Activated CD4-positive, alpha-beta T cell treated with anti-CD3 and anti-CD28 coated beads, Interleukin-2, amount 50 U/mL, for 4 hours (primary cell): Measurements from ENCODE around the gene RAPGEF5.

Experiments used
- DNase-seq, 2 experiments: peaks; one replicate each; pipeline ENCODE4 v3.0.0-alpha.2; 2020

RAPGEF5 gene, protein sequence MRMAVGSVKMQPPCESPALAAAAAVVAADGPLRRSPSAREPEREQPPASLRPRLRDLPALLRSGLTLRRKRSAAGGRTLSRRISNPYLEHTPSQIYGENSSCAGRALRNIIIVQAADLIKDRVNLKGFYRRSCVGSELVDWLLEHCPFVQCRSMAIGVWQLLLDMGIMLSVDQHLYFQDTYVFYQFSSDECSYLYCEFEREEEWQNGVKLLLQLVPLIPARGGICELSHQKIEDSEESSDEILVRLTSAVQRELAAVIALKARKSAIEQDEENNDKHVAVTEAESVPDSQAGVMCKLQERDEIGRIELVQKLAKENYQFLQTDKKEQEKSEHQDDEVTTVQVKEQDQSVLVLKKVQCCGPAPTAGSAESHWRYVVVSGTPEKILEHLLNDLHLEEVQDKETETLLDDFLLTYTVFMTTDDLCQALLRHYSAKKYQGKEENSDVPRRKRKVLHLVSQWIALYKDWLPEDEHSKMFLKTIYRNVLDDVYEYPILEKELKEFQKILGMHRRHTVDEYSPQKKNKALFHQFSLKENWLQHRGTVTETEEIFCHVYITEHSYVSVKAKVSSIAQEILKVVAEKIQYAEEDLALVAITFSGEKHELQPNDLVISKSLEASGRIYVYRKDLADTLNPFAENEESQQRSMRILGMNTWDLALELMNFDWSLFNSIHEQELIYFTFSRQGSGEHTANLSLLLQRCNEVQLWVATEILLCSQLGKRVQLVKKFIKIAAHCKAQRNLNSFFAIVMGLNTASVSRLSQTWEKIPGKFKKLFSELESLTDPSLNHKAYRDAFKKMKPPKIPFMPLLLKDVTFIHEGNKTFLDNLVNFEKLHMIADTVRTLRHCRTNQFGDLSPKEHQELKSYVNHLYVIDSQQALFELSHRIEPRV

DNA sequence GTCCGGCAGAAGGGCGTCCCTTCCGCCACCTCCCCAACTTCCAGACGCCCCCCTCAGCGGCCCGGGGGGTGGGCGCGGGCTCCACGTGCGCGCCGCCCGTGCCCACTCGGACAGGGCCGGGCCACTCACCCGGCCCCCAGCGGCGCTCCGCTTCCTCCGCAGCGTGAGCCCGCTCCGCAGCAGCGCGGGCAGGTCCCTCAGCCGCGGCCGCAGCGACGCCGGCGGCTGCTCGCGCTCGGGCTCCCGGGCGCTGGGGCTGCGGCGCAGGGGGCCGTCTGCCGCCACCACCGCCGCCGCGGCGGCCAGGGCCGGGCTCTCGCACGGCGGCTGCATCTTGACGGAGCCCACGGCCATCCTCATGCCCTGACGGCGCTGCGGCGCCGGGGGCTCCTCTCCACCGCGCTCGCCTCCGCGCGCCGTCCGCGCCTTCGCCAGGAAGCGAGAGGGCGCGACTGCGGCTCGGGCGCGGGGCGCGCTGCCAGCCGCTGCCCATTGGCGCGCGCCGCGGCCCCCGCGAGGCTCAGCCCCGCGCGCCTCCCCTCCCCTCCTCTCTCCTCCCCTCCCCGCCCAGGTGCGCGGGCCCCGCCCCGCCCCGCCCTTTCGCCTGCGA lies at the start of gene RAPGEF5:
TSS of gene RAPGEF5 (minus strand) at position 454 of the 610 bp plus-strand sequence. CDS start at position 360, 94 bp downstream.
- no peak for DNase-seq

DNA sequence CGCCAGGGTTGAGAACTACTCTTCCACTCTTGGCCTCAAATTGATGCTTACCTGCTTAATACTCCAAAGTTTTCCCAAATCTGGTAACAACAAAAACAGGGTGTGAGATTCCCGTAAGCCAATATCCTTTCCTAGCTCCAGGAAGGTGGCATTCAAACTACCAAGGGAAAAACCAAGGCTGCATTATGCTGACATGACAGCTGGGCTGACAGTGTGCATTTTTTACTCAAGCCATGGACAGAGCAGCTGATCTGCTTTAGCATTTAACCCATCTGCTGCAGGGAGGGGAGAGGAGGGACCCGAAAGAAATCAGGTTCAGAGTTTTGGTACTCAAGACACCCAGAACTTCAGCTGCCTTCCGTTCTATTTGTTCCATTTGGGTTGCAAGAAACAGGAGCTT lies 49.8 kb upstream of the RAPGEF5 start:
- DNase-seq: no peak

DNA sequence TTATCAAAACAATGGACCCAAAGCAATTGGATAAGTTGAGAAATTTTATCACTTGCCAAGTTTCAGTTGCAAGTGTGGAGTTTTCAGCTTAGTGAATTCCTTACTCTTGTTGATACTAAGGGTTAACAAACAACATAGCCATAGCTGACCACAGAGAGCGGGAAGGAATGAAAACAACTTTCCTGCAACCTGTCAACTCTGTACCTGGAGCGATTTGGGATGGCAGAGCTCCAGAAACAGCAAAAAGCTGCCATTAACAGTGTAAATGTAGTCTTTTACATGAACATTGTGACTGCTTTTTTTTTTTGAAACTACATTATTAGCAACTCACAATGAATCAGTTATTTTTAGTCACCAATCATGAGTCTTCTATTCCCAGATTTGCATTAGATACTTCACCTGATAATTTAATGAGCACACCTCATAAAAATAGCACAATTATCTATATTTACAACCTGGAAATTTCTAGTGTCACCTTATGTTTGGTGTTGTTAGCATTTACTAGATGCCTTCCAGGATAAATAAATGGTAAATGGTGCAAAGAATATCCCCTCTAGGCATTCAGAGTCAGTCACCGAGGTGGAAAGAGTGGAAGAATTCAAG lies 47.6 kb upstream of the RAPGEF5 start:
- no peak for DNase-seq

DNA sequence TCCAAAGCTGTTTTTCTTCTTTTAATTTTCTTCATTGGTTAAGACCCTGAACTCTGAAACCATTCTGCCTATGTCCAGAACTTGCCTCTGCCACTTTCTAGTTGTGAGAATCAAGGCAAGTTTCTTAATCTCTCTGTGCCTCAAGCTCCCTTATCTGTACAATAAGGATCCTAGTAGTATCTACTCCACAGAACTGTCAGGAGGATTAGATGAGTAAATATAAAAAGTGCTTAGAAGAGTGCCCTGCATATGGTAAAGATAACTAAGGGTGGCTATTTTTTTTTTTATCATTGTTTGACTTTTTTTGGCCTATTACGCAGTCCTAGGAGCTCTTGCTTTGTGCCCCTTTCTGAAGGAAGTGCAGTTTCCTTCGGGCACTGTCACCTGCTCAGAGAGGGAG lies 46.4 kb upstream of the RAPGEF5 start:
- DNase-seq: no peak

DNA sequence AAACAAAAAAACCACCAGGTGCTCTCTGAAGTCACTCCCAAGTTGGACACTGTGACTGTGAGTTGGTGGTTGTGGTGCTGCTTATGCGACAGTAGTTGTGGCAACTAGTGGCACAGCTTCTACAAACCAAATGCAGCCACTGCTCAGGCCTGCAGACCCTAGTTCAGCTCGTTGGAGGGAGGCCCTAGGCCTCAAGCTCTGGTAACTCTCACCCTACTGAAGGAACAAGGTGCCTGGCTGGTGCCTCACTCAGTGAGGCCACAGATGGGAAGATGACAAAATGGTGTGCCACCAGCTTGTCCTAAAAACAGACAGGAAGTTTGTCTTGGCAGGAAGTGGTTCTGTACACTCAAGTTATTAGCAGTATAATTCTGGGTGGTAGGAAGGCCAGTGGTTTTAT lies 45.3 kb upstream of the RAPGEF5 start:
- no peak for DNase-seq

DNA sequence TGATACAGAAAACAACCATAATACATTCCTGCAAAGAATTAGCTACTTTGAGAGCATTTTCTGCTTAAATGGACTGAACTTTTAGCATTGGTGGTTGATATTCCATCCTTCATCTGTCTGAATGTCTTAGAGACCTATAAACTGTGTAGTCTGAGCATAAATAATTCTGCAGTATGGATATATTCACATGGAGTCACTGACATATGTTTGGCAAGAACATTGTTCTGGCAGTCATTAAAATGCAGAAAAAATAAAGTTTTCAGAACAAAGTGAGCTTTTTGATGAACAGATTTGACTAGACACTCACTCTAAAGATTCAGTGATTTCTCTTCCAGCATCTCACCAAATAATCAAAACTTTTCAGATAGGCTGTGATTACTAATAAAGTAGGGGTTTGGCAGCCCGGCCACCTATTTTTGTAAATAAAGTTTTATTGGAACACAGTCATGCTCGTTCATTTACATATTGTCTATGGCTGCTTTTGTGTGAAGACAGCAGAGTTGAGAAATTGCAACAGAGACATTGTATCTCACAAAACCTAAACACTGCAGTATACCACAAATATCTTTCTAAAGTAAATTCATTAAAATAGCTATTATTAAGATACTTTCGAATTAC lies 44.1 kb upstream of the RAPGEF5 start:
- DNase-seq: no peak

DNA sequence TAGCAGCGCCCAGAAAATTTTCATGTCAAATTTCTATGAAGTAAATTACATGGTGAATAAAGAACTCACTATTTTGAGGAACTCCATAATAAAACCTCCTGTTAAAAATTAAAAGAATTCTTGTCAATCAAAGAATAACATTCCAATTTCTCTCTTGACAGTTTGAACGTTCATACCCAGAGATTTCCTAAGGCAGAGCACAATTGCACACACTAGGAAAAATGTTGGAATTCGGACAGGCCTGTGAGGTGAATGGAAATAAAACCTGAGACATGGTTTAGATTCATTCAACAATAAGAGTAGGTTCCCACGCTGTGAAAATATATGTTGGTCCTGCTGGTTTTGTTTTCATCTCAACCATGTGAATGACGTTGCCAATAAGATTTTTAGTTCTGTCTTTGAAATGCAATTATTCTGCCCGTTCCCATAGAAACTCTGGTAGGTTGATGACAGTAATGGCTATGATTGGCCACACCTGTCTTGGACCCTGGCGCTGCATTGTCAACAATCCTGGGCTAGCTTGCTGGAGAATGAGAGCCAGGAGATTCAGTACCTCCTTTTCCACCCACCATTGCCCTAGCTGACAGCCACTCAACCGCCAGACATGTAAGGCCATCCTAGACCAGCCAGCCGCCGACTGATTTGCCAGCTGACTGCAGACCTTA lies 43.3 kb upstream of the RAPGEF5 start:
- DNase-seq: no peak

DNA sequence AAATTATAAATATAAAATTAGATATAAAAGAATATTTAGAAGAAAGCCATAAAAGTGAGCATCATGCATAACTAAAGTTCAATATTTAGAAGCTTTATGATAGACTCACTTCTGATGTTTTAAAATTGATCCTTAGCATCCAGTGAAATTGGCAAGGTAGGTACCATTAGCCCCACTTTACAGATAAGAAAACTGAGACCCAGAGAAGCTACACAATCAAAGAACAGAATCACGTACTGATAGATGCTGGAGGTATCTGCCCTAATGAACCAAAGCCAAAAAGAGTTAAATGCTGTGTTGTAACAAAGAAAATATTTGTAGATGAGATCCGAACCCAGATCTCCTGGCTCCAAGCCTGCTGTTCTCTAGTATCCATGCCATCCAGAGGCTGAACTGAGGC lies 42.6 kb upstream of the RAPGEF5 start:
- DNase-seq: no peak

DNA sequence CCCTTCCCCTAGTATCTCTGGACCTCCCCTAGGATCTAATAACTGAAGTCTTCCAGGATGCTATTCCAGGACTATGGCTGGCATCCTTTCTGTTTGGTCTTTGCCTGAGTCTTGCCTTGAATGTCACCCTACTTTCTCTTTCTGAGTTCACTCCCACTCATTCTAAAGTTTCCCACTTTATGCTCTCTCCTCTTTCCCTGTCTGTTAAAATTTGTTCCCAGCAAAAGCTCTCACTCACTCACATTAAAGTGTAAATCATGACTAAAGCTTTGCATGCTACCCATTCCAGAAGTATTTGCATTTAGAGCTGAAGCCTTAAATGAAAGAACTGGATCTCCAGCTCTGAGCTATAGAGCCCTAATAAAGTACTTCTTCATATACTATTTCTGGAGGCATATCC lies 42.1 kb upstream of the RAPGEF5 start:
- DNase-seq: no peak

DNA sequence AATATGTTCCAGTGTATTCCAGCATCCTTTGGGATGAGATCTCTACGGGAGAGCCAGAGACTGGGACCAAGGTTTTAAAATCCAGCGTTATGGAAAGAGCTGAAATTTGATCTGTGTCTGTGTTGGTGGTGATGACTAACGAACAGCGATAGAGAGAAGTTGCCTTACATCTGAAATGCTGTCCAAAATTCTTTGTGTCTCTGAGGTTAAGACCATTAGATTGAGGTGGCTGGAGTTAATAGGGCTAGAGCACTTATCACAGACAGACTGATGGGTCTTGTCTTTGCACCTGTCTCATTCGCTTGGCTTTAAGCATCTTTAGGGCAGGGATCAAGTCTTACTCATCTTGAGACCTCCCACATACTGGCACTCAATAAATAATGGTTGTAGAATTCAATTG lies 41.0 kb upstream of the RAPGEF5 start:
- DNase-seq: no peak

DNA sequence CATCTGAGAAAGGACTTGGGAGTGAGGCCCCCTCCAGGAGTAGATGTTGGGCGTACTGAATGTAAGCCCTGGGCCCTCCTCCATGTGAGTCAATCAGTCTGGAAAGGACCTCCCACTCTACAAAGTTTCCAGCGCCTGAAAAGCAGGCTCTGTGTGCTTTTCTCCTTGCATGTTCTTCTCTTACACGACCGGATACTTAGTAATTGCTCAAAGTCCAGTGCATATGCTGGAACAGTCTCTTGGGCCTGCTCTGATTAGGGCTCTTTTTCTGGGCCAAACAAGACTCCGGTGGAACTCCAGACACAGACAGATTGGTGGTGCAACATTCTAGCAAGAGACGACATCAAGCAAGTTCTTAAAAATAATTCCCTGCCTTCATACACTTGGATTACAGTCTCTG lies 38.3 kb upstream of the RAPGEF5 start:
- no peak for DNase-seq

DNA sequence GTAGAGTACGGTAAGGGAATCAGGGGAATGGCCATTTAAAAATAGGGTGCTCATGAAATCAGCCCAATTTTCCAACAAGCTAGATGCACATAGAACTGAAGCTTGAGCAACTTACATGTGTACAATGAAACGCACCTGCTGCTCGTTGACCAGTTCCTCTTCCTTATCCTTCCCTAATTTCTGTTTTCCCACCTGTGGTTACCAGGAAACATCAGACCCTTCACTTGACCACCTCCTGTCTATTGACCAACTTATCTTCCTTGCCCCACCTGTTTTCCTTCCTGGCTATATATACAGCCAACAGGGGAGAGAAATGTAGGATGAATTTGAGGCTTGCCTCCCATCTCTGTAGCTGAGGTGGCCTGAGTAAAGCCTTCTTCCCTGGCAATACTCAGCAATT lies 37.8 kb upstream of the RAPGEF5 start:
- DNase-seq: no peak

DNA sequence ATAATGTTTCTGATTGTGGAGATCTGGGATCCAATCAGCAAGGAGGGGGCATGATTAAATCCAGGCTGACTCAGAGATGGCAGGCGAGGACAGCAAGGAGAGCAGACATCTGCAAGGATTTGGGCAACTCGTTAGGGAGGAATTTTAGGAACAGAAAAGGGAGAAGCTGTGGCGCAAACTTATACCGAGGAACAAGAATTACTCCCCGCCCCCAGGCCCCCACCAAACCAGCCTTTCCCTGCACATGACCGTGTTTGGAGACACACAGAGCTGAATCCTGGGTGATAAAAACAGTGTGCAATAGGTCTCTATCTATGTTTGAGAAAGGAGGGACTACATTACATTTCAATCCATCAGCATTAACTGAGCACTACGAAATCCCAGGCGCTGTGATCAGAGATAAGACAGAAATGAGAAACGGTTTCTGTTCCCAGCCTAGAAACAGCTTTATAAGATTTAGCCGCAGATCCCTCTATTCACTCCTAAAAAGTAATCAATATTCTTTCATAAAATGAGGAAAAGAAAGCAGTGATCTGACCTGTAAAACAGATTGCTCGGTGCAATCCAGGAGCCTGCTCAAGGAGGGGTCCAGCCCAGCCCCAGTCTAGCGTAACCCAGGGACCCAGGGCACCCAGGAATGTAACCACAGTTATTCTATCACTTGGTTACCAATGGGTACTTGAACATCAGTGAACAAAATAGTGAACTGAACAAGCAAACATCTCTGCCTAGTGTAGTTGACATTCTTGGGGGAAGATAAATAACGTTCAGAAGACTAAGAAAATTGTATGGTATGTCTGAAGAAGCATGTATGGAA lies 37.2 kb upstream of the RAPGEF5 start:
- no peak for DNase-seq

DNA sequence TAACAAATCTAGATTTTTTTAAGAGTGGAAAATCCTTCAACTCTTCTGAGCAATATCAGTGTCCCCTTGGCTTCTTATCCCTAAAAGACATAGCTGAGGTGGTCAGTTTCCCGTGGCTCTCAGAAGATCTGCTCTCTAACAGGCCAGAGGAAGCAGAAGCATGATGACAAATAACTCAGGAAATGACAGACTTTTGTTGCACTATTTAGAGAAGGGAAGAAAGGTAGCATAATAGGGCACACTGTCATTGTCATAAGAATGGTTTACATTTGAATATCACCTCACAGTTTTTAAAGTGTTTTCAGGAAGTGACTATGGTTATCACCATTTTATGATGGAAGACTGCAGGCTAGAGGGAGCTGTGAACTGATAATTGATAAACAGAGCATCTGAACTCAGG lies 33.6 kb upstream of the RAPGEF5 start:
- DNase-seq: no peak

DNA sequence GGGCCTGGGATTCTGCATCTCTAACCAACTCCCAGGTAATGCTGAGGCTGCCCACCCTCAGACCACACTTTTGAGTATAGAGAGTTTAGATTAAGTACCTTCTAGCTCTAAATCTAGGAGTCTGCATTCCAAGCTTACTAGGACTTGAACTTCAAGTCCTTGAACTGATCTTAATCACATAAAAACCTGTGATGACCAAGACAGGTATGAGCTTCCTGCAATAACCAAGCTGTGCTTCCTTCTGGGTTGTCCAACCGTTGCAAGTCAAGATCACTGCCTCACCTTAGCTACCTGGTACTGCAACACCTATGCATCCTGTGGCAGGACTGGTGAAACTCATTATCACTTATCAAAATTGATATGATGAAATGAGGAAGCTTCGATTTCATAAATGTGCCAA lies 32.9 kb upstream of the RAPGEF5 start:
- no peak for DNase-seq

DNA sequence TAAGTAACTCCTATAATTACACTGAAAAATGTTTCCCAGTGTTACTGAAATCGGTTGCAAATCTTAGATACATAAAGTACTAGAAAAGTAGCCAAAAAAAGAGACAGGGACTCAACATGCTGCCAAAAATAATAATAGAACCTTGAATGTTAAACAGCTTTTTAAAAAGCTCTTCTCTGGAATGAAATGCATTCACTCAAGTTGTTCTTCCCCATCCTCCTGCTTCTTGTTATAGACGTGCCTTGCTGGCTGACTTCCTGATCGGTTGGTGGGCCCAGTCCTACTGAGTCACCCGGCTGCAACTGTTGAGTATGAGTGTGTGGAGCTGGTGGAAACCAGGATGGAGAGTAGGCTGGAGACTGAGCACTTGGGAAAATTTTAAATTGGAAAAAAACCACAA lies 30.6 kb upstream of the RAPGEF5 start:
- DNase-seq: no peak

DNA sequence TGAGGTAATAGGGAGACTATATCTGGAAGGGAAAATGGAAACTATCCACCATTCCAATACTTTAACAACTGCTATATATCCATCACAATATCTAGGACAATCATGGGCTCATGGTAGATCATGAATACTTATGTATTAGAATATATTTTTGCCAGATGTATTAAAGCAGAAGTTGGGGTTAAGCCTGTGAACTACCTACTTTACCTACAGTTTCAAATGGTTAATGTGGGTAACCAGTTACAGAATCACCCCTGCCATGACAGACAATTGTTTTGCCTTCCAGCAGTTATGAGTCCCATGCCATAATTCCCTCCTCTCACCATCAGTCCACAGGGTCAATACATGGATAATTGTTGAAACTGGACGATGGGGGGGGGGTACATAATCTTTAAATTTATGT lies 29.9 kb upstream of the RAPGEF5 start:
- no peak for DNase-seq

DNA sequence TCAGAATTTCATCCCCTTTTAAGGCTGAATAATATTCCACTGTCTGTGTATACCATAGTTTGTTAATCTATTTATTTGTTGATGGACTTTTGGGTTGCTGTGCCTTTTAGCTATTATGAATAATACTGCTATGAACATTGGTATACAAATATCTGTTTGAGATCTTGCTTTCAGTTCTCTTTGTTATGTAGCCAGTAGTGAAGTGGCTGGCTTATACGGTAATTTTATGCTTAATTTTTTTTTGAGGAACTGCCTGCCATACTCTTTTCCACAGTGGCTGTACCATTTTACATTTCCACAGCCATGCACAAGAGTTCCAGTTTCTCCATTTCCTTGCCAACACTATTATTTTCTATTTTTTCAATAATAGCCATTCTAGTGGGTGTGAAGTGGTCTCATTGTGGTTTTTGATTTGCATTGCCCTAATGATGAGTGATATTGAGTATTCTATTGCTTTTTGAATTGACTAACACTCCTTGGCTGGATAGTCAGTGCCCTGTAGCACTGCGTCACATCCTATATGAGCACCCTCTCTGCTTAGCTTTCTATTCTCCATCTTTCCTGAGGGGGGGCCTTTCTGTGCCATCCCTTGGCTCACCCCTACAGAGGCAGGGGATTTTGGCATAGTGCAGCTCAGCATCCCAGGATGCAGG lies 29.4 kb upstream of the RAPGEF5 start:
- DNase-seq: no peak

DNA sequence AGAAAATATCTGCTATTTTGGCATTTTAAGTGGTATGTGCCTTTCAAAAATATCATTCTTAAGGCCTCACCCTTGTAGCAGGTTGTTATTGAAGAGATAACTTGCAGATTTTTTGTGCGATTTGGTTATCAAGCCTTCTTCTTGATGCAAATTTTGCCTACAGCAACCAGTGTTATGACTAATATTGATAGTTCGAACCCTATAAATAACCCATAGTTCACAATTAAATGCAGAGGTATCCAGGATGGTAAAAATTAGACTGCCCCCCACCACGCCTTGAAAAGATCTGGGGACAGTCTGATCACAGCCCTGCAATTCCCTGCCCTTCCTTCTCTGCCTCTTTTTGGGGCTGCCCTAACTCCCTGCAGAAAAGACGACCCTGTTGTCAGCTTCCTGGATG lies 28.4 kb upstream of the RAPGEF5 start:
- no peak for DNase-seq

DNA sequence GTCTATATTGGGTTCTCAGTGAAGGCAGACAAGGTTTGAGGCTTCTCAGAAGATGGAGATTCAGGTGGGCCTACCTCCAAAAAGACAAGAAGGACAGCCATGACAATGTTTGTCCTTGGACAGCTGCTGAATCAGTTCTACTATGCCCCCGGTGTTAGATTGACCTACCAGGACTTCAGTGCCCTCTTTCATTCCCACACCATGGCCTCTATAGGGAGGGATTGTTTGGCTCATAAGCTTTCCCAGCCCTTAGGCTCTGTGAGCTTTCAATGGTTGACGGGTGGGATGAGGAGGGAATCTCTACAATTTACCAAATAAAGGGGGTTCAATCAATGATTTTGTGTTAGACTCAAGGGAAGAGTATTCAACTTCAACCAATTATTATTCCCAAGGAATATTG lies 23.4 kb upstream of the RAPGEF5 start:
- DNase-seq: no peak
